Upper lobe of left lung (tissue), 6 donors: Measurements from ENCODE around the gene RND1. TPM values are rescaled to one million over a fixed set of nuclear protein-coding genes. Genes with fewer than 3 reads are reported as not detected.
"Not testable (repeated sequence)": the region's sequence is repeated elsewhere in the genome, so short reads cannot be mapped to it uniquely, and the experiment has no call there.

ENCODE experiments used
- ATAC-seq, 2 donors: fragments of 200-7000 bp; cut with Tn5 transposase; one replicate each; pipeline ENCODE4 v1.9.1; 2022; ENCODE audit warnings: mild to moderate bottlenecking in 2 of 2, moderate library complexity in 2 of 2; ENCODE audit not compliant: low FRiP score in 2 of 2
- DNase-seq, 2 donors: peaks; one replicate each; pipeline ENCODE4 v3.0.0-alpha.2; 2019 to 2020
- H3K27ac ChIP-seq, 4 donors: fragments of 200-600 bp; sonication (generic); one replicate each; pipeline ENCODE4 v1.5.1; 2016 to 2019
- H3K27me3 ChIP-seq, 4 donors: fragments of 200-600 bp; sonication (generic); one replicate each; pipeline ENCODE4 v1.5.1; 2017 to 2019
- H3K36me3 ChIP-seq, 4 donors: fragments of 200-600 bp; sonication (generic); one replicate each; pipeline ENCODE4 v1.5.1; 2016 to 2019
- H3K4me1 ChIP-seq, 4 donors: fragments of 200-600 bp; sonication (generic); one replicate each; pipeline ENCODE4 v1.5.1; 2018 to 2019
- H3K4me3 ChIP-seq, 4 donors: fragments of 200-600 bp; sonication (generic); one replicate each; pipeline ENCODE4 v1.5.1; 2017 to 2019; ENCODE audit warnings: mild to moderate bottlenecking in 2 of 4, moderate library complexity in 1 of 4
- H3K9me3 ChIP-seq, 4 donors: fragments of 200-600 bp; sonication (generic); one replicate each; pipeline ENCODE4 v1.5.1; 2018 to 2019
- CTCF ChIP-seq, 6 experiments: fragments of 450-650 bp in 4 of 6; fragments of 200-600 bp in 2 of 6; sonication (generic) in 2 of 6; IDR thresholded peaks; one replicate each; pipeline ENCODE4 v1.5.1; 2016 to 2019; ENCODE audit warnings: antibody characterized with exemption in 6 of 6
- EP300 ChIP-seq, 4 donors: sonication (generic); formaldehyde crosslinking; IDR thresholded peaks; one replicate each; pipeline ENCODE4 v1.5.1; 2017; ENCODE audit warnings: antibody characterized with exemption in 4 of 4, control low read depth in 2 of 4
- POLR2A ChIP-seq, 4 donors: fragments of 450-650 bp; IDR thresholded peaks; one replicate each; pipeline ENCODE4 v1.5.1; 2016 to 2017; ENCODE audit warnings: antibody characterized with exemption in 4 of 4, mild to moderate bottlenecking in 2 of 4
- POLR2AphosphoS5 ChIP-seq, 2 donors: sonication (generic); formaldehyde crosslinking; IDR thresholded peaks; one replicate each; pipeline ENCODE4 v1.5.1; 2017; ENCODE audit warnings: antibody characterized with exemption in 2 of 2
- WGBS, 2 donors: methylation state at CpG; one replicate each; pipeline ENCODE4 v1.1.5; 2017 to 2018; 5-methylcytosine and 5-hydroxymethylcytosine counted together
- total RNA-seq, 6 donors: library from RNA; depleted of rRNA in 4 of 6; stranded (reverse); fragments of >200 nt in 4 of 6; gene quantifications; one replicate each; pipeline versions ENCODE4 v1.1.0 to v1.2.1, GENCODE V29; 2016 to 2021
- donor health status: DM: no; HTN: no; CAD: no; lungs with moderate emphysema.
- donor health status: DM: no; HTN: yes; CAD: no; lungs with severe emphysema.

Gene RND1
- total RNA-seq, 6 donors from 2014 or later, result 7.2 to 23.0 (median 14.2) TPM

- Histone ChIP-seq H3K27ac (no peak overlapping the region), H3K4me3 (no peak overlapping the region), H3K9me3 (no peaks in the 10 kb centered on the region), H3K36me3 (peaks cover 3 to 12% (median 6%) of the 10 kb centered on the region in 4 donors), H3K27me3 (no peaks in the 10 kb centered on the region), H3K4me1 (peaks cover 0 to 15% (median 4%) of the 10 kb centered on the region in 4 donors)
- DNase-seq, result no peak
- TF ChIP-seq CTCF (IDR thresholded peaks at IDR 0.05) (no peak), POLR2A (IDR thresholded peaks at IDR 0.05) (no peak)
- ATAC-seq, result no peak
- WGBS, 2 donors, result 93 to 96% methylated on average over 5 of the region's 5 CpGs
Observed at GRCh38 chr12:48859607-48860006, 6.1 kb downstream of the RND1 start.

GRCh38 chr12:48858043-48858442 lies 7.6 kb downstream of the RND1 start:
- Histone ChIP-seq H3K4me1 (peaks cover 0 to 2% (median under 1%) of the 10 kb centered on the region in 4 donors), H3K36me3 (peaks cover 3 to 12% (median 6%) of the 10 kb centered on the region in 4 donors), H3K27ac (no peak overlapping the region), H3K4me3 (no peak overlapping the region), H3K27me3 (no peaks in the 10 kb centered on the region), H3K9me3 (no peaks in the 10 kb centered on the region)
- ATAC-seq (no peak), DNase-seq (no peak)
- TF ChIP-seq POLR2A (IDR thresholded peaks at IDR 0.05), result no peak
- TF ChIP-seq EP300 (IDR thresholded peaks at IDR 0.05), result no peak
- TF ChIP-seq POLR2AphosphoS5 (IDR thresholded peaks at IDR 0.05), result no peak
- TF ChIP-seq CTCF (IDR thresholded peaks at IDR 0.05), result no peak
- WGBS, 2 donors, result 81% methylated on average over 8 of the region's 8 CpGs

GRCh38 chr12:48857278-48857994 lies 8.2 kb downstream of the RND1 start:
- DNase-seq (no peak), ATAC-seq (no peak)
- no peak overlapping the region for H3K4me3 ChIP-seq
- no peaks in the 10 kb centered on the region for H3K27me3 ChIP-seq
- peaks cover 6 to 8% (median 6%) of the 10 kb centered on the region in 4 donors for H3K4me1 ChIP-seq
- no peak overlapping the region for H3K27ac ChIP-seq
- peaks cover 3 to 12% (median 6%) of the 10 kb centered on the region in 4 donors for H3K36me3 ChIP-seq
- 86 to 88% methylated on average over 13 of the region's 13 CpGs for WGBS, 2 donors
- H3K9me3 ChIP-seq, result no peaks in the 10 kb centered on the region
- TF ChIP-seq POLR2AphosphoS5 (IDR thresholded peaks at IDR 0.05) (no peak), EP300 (IDR thresholded peaks at IDR 0.05) (no peak), CTCF (IDR thresholded peaks at IDR 0.05) (no peak), POLR2A (IDR thresholded peaks at IDR 0.05) (no peak)

GRCh38 chr12:48856379-48856778 lies 9.3 kb downstream of the RND1 start:
- Histone ChIP-seq H3K4me3 (no peak overlapping the region), H3K4me1 (peaks cover 6 to 11% (median 8%) of the 10 kb centered on the region in 4 donors), H3K27me3 (no peaks in the 10 kb centered on the region), H3K9me3 (no peaks in the 10 kb centered on the region), H3K27ac (no peak overlapping the region), H3K36me3 (peaks cover 3 to 12% (median 6%) of the 10 kb centered on the region in 4 donors)
- DNase-seq (no peak), ATAC-seq (no peak)
- 55 to 66% methylated on average over 1 to 2 of the region's 2 CpGs for WGBS, 2 donors
- TF ChIP-seq EP300 (IDR thresholded peaks at IDR 0.05) (no peak), CTCF (IDR thresholded peaks at IDR 0.05) (no peak), POLR2AphosphoS5 (IDR thresholded peaks at IDR 0.05) (no peak), POLR2A (IDR thresholded peaks at IDR 0.05) (no peak)

GRCh38 chr12:48854932-48855331 lies 10.7 kb downstream of the RND1 start:
- H3K9me3 ChIP-seq, H3K4me3 ChIP-seq, ATAC-seq, H3K27me3 ChIP-seq, H3K27ac ChIP-seq, DNase-seq: not testable (repeated sequence)
- Histone ChIP-seq H3K4me1 (peaks cover 17 to 26% (median 22%) of the 10 kb centered on the region in 4 donors), H3K36me3 (peaks cover 0 to 12% (median 2%) of the 10 kb centered on the region in 4 donors)
- WGBS, 2 donors, result 91 to 92% methylated on average over 10 of the region's 10 CpGs
